ENCODE measurements around the gene OR1J2.

DNA sequence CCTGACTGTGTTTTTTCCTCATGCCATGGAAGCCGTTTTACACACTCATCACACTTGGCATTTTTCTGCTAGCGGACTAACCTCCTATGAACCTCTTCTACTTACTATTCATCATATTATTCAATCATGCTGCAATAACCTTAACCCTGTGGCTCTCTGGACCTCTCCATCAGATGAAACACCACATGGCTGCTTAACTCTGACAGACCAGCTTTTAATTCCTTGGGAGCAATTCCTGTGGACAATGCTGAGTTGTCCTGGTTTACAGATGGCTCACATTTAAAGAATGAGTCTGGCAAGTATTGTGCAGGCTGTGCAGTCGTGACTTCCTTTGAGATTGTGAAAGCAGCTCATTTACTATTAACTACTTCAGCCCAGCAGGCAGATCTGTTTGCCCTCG, 41.9 kb upstream of the OR1J2 start:
- TF ChIP-seq EZH2 (IDR thresholded peaks at IDR 0.05; ENCODE audit: insufficient read depth, poor library complexity, severe bottlenecking) (no peak), EZH2phosphoT487 (IDR thresholded peaks at IDR 0.05; ENCODE audit: insufficient read depth, low read depth) (no peak)

Measured in GM23248 (cell line).